GM12873 (cell line): ENCODE results near the gene CCR3.

Source experiments
- TF ChIP-seq, protein P1 (sequence below): IDR thresholded peaks from 2 replicates; pipeline ENCODE4 v1.5.1; 2012; ENCODE audit warnings: low read depth, mild to moderate bottlenecking, moderate library complexity, low read length, control low read depth; ENCODE audit not compliant: insufficient read depth; ENCODE audit errors: missing control alignments

Gene CCR3

GRCh38 chr3:46261926-46262594 lies 19.8 kb downstream of the CCR3 start:
- TF ChIP-seq, protein P1, sequence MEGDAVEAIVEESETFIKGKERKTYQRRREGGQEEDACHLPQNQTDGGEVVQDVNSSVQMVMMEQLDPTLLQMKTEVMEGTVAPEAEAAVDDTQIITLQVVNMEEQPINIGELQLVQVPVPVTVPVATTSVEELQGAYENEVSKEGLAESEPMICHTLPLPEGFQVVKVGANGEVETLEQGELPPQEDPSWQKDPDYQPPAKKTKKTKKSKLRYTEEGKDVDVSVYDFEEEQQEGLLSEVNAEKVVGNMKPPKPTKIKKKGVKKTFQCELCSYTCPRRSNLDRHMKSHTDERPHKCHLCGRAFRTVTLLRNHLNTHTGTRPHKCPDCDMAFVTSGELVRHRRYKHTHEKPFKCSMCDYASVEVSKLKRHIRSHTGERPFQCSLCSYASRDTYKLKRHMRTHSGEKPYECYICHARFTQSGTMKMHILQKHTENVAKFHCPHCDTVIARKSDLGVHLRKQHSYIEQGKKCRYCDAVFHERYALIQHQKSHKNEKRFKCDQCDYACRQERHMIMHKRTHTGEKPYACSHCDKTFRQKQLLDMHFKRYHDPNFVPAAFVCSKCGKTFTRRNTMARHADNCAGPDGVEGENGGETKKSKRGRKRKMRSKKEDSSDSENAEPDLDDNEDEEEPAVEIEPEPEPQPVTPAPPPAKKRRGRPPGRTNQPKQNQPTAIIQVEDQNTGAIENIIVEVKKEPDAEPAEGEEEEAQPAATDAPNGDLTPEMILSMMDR: no peak

GRCh38 chr3:46264002-46264401 lies 21.7 kb downstream of the CCR3 start:
- TF ChIP-seq, protein P1: no peak

- TF ChIP-seq, protein P1: no peak
Observed at GRCh38 chr3:46266598-46266997, 24.3 kb downstream of the CCR3 start.

- TF ChIP-seq, protein P1: no peak
Observed at GRCh38 chr3:46269556-46269955, 27.3 kb downstream of the CCR3 start.

- TF ChIP-seq, protein P1: no peak
Observed at GRCh38 chr3:46270474-46270873, 28.2 kb downstream of the CCR3 start.

GRCh38 chr3:46271209-46271745 lies 29.0 kb downstream of the CCR3 start:
- TF ChIP-seq, protein P1: no peak

- TF ChIP-seq, protein P1: no peak
Observed at GRCh38 chr3:46272028-46272451, 29.8 kb downstream of the CCR3 start.
